Trophoblast cell (in vitro differentiated cells and primary cell): ENCODE data around the gene TRAPPC11.

ENCODE experiments used
- DNase-seq, 2 donors: peaks; one replicate each; pipeline ENCODE4 v3.0.0-alpha.2; 2016
- H2AFZ ChIP-seq: 2 replicates; pipeline ENCODE4 v1.6.1; 2013; ENCODE audit warnings: low read length, moderate library complexity, mild to moderate bottlenecking; ENCODE audit not compliant: insufficient read depth, poor library complexity
- H2AK5ac ChIP-seq: 2 replicates; pipeline ENCODE4 v1.6.1; 2013; ENCODE audit warnings: mild to moderate bottlenecking, low read length
- H2BK120ac ChIP-seq: 2 replicates; pipeline ENCODE4 v1.6.1; 2013; ENCODE audit warnings: low read length, mild to moderate bottlenecking, moderate library complexity; ENCODE audit not compliant: insufficient read depth, poor library complexity
- H2BK12ac ChIP-seq: 2 replicates; pipeline ENCODE4 v1.6.1; 2013; ENCODE audit warnings: mild to moderate bottlenecking, low read length, moderate library complexity
- H2BK5ac ChIP-seq: 2 replicates; pipeline ENCODE4 v1.6.1; 2013; ENCODE audit warnings: low read length, low read depth, moderate library complexity, mild to moderate bottlenecking; ENCODE audit not compliant: poor library complexity
- H3K14ac ChIP-seq: 2 replicates; pipeline ENCODE4 v1.6.1; 2013; ENCODE audit warnings: mild to moderate bottlenecking, low read length
- H3K18ac ChIP-seq: 2 replicates; pipeline ENCODE4 v1.6.1; 2013; ENCODE audit warnings: mild to moderate bottlenecking, low read length
- H3K23ac ChIP-seq: 2 replicates; pipeline ENCODE4 v1.6.1; 2013; ENCODE audit warnings: low read length
- H3K27ac ChIP-seq: 2 replicates; pipeline ENCODE4 v1.5.1; 2013; ENCODE audit warnings: low read depth, mild to moderate bottlenecking, inconsistent platforms, low read length, moderate library complexity
- H3K27me3 ChIP-seq: 2 replicates; pipeline ENCODE4 v1.6.1; 2013; ENCODE audit warnings: inconsistent platforms, mild to moderate bottlenecking, low read length, moderate library complexity; ENCODE audit not compliant: insufficient read depth
- H3K36me3 ChIP-seq, 2 experiments: 1 replicate in 1 of 2; 2 replicates in 1 of 2; pipeline ENCODE4 v1.6.1; 2013; ENCODE audit warnings: low read length in 2 of 2, mild to moderate bottlenecking in 2 of 2, moderate library complexity in 1 of 2; ENCODE audit not compliant: insufficient read depth in 2 of 2, control insufficient read depth in 1 of 2
- H3K4ac ChIP-seq: 2 replicates; pipeline ENCODE4 v1.6.1; 2013; ENCODE audit warnings: low read depth, mild to moderate bottlenecking, low read length, moderate library complexity
- H3K4me1 ChIP-seq, 2 experiments: 1 replicate in 1 of 2; 2 replicates in 1 of 2; pipeline ENCODE4 v1.6.1; 2013; ENCODE audit warnings: low read length in 2 of 2, mild to moderate bottlenecking in 2 of 2, moderate library complexity in 1 of 2; ENCODE audit not compliant: insufficient read depth in 2 of 2, control insufficient read depth in 1 of 2
- H3K4me2 ChIP-seq: 2 replicates; pipeline ENCODE4 v1.6.1; 2013; ENCODE audit warnings: inconsistent platforms, mild to moderate bottlenecking, low read length, moderate library complexity
- H3K4me3 ChIP-seq: 2 replicates; pipeline ENCODE4 v1.5.1; 2013; ENCODE audit warnings: mild to moderate bottlenecking, low read depth, low read length, inconsistent platforms
- H3K79me1 ChIP-seq: one replicate; pipeline ENCODE4 v1.6.1; 2013; ENCODE audit warnings: low read length
- H3K79me2 ChIP-seq: 2 replicates; pipeline ENCODE4 v1.6.1; 2013; ENCODE audit warnings: low read length, mild to moderate bottlenecking; ENCODE audit not compliant: control insufficient read depth, insufficient read depth, poor library complexity
- H3K9ac ChIP-seq: 2 replicates; pipeline ENCODE4 v1.6.1; 2013; ENCODE audit warnings: mild to moderate bottlenecking, low read length
- H3K9me3 ChIP-seq: 2 replicates; pipeline ENCODE4 v1.6.1; 2013; ENCODE audit warnings: low read depth, mild to moderate bottlenecking, control low read depth, inconsistent platforms, low read length; ENCODE audit not compliant: insufficient read depth
- H4K12ac ChIP-seq: 2 replicates; pipeline ENCODE4 v1.6.1; 2013; ENCODE audit warnings: low read depth, mild to moderate bottlenecking, low read length, moderate library complexity
- H4K8ac ChIP-seq: 2 replicates; pipeline ENCODE4 v1.6.1; 2013; ENCODE audit warnings: low read depth, mild to moderate bottlenecking, low read length, moderate library complexity
- H4K91ac ChIP-seq: one replicate; pipeline ENCODE4 v1.6.1; 2013; ENCODE audit warnings: low read depth, mild to moderate bottlenecking, low read length, moderate library complexity
- WGBS: extraction: QIAGEN DNeasy Blood & Tissue Kit; methylation state at CpG from one replicate; pipeline ENCODE4 v1.1.7; 2013; ENCODE audit warnings: missing lambda C conversion rate; ENCODE audit not compliant: insufficient read length, insufficient coverage; ENCODE audit errors: extremely low coverage; 5-methylcytosine and 5-hydroxymethylcytosine counted together

TRAPPC11 gene

DNA sequence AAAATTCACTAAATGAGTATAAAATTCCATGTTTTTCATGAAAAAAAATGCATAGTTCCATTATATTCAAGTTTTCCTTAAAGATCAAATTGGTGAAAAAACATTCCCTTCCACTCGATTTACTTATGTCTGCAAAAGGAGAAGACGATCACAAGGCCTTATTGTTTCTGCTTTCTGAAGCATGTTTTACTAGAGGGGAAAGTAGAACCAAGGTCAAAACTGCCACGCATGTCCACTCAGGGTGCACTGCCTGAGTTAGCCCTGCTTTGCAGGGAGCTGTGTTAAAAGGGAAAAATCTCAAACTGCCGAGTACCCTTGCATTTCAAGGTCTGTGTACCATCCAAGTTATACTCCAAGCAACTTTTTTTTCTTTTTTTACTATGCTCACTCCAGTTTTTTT, 57.2 kb downstream of the TRAPPC11 start:
- no peak overlapping the region for H3K4ac ChIP-seq
- H3K9me3 ChIP-seq: no peaks in the 10 kb centered on the region
- no peak overlapping the region for H2BK12ac ChIP-seq
- no peaks in the 10 kb centered on the region for H3K79me1 ChIP-seq
- H3K9ac ChIP-seq: no peak overlapping the region
- H3K27me3 ChIP-seq: no peaks in the 10 kb centered on the region
- no peak overlapping the region for H2AK5ac ChIP-seq
- H3K4me1 ChIP-seq: no peaks in the 10 kb centered on the region
- no peak overlapping the region for H3K14ac ChIP-seq
- H4K12ac ChIP-seq: no peak overlapping the region
- H3K79me2 ChIP-seq: no peaks in the 10 kb centered on the region
- no peak overlapping the region for H2BK120ac ChIP-seq
- no CpG with 5 or more reads among the region's 4 CpGs for WGBS
- H4K91ac ChIP-seq: no peak overlapping the region
- no peak overlapping the region for H3K23ac ChIP-seq
- H3K4me2 ChIP-seq: no peak overlapping the region
- DNase-seq: no peak
- H3K4me3 ChIP-seq: no peak overlapping the region
- peaks cover 0 to 15% of the 10 kb centered on the region in 2 experiments for H3K36me3 ChIP-seq
- no peak overlapping the region for H4K8ac ChIP-seq
- no peak overlapping the region for H2BK5ac ChIP-seq
- H3K18ac ChIP-seq: no peak overlapping the region
- no peak overlapping the region for H3K27ac ChIP-seq
- H2AFZ ChIP-seq: no peak overlapping the region

DNA sequence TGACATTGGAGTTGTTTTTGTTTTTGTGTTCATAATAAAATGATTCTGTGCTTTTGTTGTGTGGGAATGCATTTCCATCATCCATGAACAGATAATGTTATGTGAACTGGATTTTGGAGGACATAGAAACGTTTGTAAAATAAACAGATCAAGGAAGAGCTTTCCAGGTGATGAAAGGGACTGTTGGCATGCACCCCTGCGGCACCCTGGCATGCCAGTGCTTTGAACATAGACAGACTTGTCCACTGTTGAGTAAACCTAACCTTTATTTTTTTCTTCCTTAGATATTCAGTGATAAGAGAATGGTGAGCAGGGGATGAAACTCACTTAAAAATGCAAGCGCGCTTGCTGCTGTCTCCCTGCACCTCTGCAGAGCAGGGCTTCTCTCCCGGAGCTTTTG, 59.8 kb downstream of the TRAPPC11 start:
- DNase-seq: no peak
- Histone ChIP-seq H3K4ac (no peak overlapping the region), H2AFZ (no peak overlapping the region), H3K14ac (no peak overlapping the region), H2AK5ac (no peak overlapping the region), H3K23ac (no peak overlapping the region), H2BK120ac (no peak overlapping the region), H3K79me2 (no peaks in the 10 kb centered on the region), H3K4me2 (no peak overlapping the region), H4K91ac (no peak overlapping the region), H3K27me3 (no peaks in the 10 kb centered on the region), H3K4me3 (no peak overlapping the region), H3K18ac (no peak overlapping the region), H2BK12ac (no peak overlapping the region), H3K4me1 (peaks cover 5% of the 10 kb centered on the region in 2 experiments), H3K9ac (no peak overlapping the region), H4K8ac (no peak overlapping the region), H4K12ac (no peak overlapping the region), H3K9me3 (no peaks in the 10 kb centered on the region), H3K79me1 (no peaks in the 10 kb centered on the region), H3K36me3 (peaks cover 0 to 3% of the 10 kb centered on the region in 2 experiments), H2BK5ac (no peak overlapping the region), H3K27ac (no peak overlapping the region)
- WGBS: no CpG with 5 or more reads among the region's 5 CpGs

GRCh38 chr4:183721207-183722081, 62.4 kb downstream of the TRAPPC11 start:
- WGBS: no CpG with 5 or more reads among the region's 38 CpGs
- no peak overlapping the region for H2BK120ac ChIP-seq
- no peak overlapping the region for H2BK12ac ChIP-seq
- no peak overlapping the region for H3K27ac ChIP-seq
- H3K79me1 ChIP-seq: no peaks in the 10 kb centered on the region
- H3K4me3 ChIP-seq: no peak overlapping the region
- H3K27me3 ChIP-seq: no peaks in the 10 kb centered on the region
- H3K4me2 ChIP-seq: no peak overlapping the region
- H3K9me3 ChIP-seq: peaks cover 3% of the 10 kb centered on the region
- no peak overlapping the region for H3K4ac ChIP-seq
- H3K9ac ChIP-seq: no peak overlapping the region
- no peaks in the 10 kb centered on the region for H3K79me2 ChIP-seq
- no peak overlapping the region for H3K18ac ChIP-seq
- DNase-seq: peak; percentile 60 to 76
- H2AK5ac ChIP-seq: no peak overlapping the region
- H4K12ac ChIP-seq: no peak overlapping the region
- H3K4me1 ChIP-seq: peaks cover 5% of the 10 kb centered on the region in 2 experiments
- no peak overlapping the region for H3K23ac ChIP-seq
- H2BK5ac ChIP-seq: no peak overlapping the region
- peak overlapping the region; percentile 9 for H2AFZ ChIP-seq
- H4K91ac ChIP-seq: no peak overlapping the region
- H3K36me3 ChIP-seq: no peaks in the 10 kb centered on the region
- no peak overlapping the region for H4K8ac ChIP-seq
- no peak overlapping the region for H3K14ac ChIP-seq

GRCh38 chr4:183722731-183723560, 63.9 kb downstream of the TRAPPC11 start:
- H4K8ac ChIP-seq: peak overlapping the region; percentile 65
- peak; percentile 87 to 89 for DNase-seq
- H3K27ac ChIP-seq: peak overlapping the region; percentile 8
- H3K4me1 ChIP-seq: peaks cover 5% of the 10 kb centered on the region in 2 experiments
- H4K91ac ChIP-seq: no peak overlapping the region
- no peaks in the 10 kb centered on the region for H3K79me2 ChIP-seq
- H3K9me3 ChIP-seq: peaks cover 3% of the 10 kb centered on the region
- H3K18ac ChIP-seq: peak overlapping the region; percentile 48
- peak overlapping the region; percentile 2 for H4K12ac ChIP-seq
- no peak overlapping the region for H3K4ac ChIP-seq
- no CpG with 5 or more reads among the region's 70 CpGs for WGBS
- peak overlapping the region; percentile 87 for H3K4me2 ChIP-seq
- H2BK120ac ChIP-seq: peak overlapping the region; percentile 28
- H3K4me3 ChIP-seq: peak overlapping the region; percentile 33
- H3K14ac ChIP-seq: peak overlapping the region; percentile 26
- no peak overlapping the region for H3K23ac ChIP-seq
- H2BK12ac ChIP-seq: no peak overlapping the region
- H3K9ac ChIP-seq: no peak overlapping the region
- H2BK5ac ChIP-seq: no peak overlapping the region
- peak overlapping the region; percentile 39 for H2AFZ ChIP-seq
- no peaks in the 10 kb centered on the region for H3K36me3 ChIP-seq
- H3K79me1 ChIP-seq: no peaks in the 10 kb centered on the region
- H3K27me3 ChIP-seq: no peaks in the 10 kb centered on the region
- no peak overlapping the region for H2AK5ac ChIP-seq
